Natural killer cell (primary cell): Measurements from ENCODE around the gene SPINK4. TPM values are rescaled to one million over a fixed set of nuclear protein-coding genes. Genes with fewer than 3 reads are reported as not detected.

ENCODE experiments used
- ATAC-seq, 3 donors: fragments of 150-1000 bp in 2 of 3; fragments of 200-7000 bp in 1 of 3; cut with Tn5 transposase; 1 replicate in 1 of 3; 2 replicates in 2 of 3; pipeline ENCODE4 v1.10.0; 2021; ENCODE audit warnings: mild to moderate bottlenecking in 2 of 3, moderate library complexity in 2 of 3
- DNase-seq, 2 donors: peaks; one replicate each; pipeline versions ENCODE4 v3.0.0 to v3.0.0-alpha.2; 2013 to 2021; ENCODE audit warnings: mixed read lengths in 1 of 2
- H3K27ac ChIP-seq: one replicate; pipeline ENCODE4 v1.5.1; 2013; ENCODE audit warnings: mild to moderate bottlenecking, low read length
- H3K27me3 ChIP-seq: one replicate; pipeline ENCODE4 v1.6.1; 2013; ENCODE audit warnings: low read length; ENCODE audit not compliant: control insufficient read depth, insufficient read depth
- H3K36me3 ChIP-seq: one replicate; pipeline ENCODE4 v1.6.1; 2013; ENCODE audit warnings: low read length; ENCODE audit not compliant: control insufficient read depth, insufficient read depth
- H3K4me1 ChIP-seq: one replicate; pipeline ENCODE4 v1.6.1; 2013; ENCODE audit warnings: low read length; ENCODE audit not compliant: control insufficient read depth, insufficient read depth
- H3K4me3 ChIP-seq: one replicate; pipeline ENCODE4 v1.5.1; 2013; ENCODE audit warnings: low read length
- H3K9me3 ChIP-seq: one replicate; pipeline ENCODE4 v1.6.1; 2013; ENCODE audit warnings: low read length; ENCODE audit not compliant: control insufficient read depth, insufficient read depth
- H3K27ac Mint-ChIP-seq, 2 donors: one replicate each; pipeline ENCODE4 v1.8.0; 2022; ENCODE audit warnings: mild to moderate bottlenecking in 2 of 2, mixed read lengths in 2 of 2, moderate library complexity in 1 of 2
- H3K27me3 Mint-ChIP-seq, 2 donors: one replicate each; pipeline ENCODE4 v1.8.0; 2022; ENCODE audit warnings: low read depth in 2 of 2, mixed read lengths in 2 of 2
- H3K36me3 Mint-ChIP-seq: one replicate; pipeline ENCODE4 v1.8.0; 2022; ENCODE audit warnings: mixed read lengths
- H3K4me1 Mint-ChIP-seq, 2 donors: one replicate each; pipeline ENCODE4 v1.8.0; 2022; ENCODE audit warnings: mixed read lengths in 2 of 2
- H3K4me3 Mint-ChIP-seq: one replicate; pipeline ENCODE4 v1.8.0; 2022; ENCODE audit warnings: mild to moderate bottlenecking, moderate library complexity, mixed read lengths
- H3K9me3 Mint-ChIP-seq, 2 donors: one replicate each; pipeline ENCODE4 v1.8.0; 2022; ENCODE audit warnings: mixed read lengths in 2 of 2
- WGBS: methylation state at CpG from one replicate; pipeline ENCODE4 v1.1.7; 2013; ENCODE audit warnings: missing lambda C conversion rate; ENCODE audit not compliant: insufficient coverage; 5-methylcytosine and 5-hydroxymethylcytosine counted together
- intact Hi-C: fragments of 100-400 bp; cut with micrococcal nuclease; formaldehyde crosslinking; loops from one replicate; pipeline ENCODE4 v1.14.2; 2022
- total RNA-seq, 4 donors: library from RNA; stranded (reverse); fragments of 120-200 nt in 1 of 4; gene quantifications; one replicate each; pipeline versions ENCODE4 v1.2.3 to v1.2.4, GENCODE V29; 2013 to 2022
- TF ChIP-seq, protein P1 (sequence below): fragments of 200-600 bp; IDR thresholded peaks from one replicate; pipeline ENCODE4 v1.8.0; 2022; ENCODE audit warnings: antibody characterized with exemption

Gene SPINK4
- total RNA-seq, 3 donors from 2014 or later (not counting 1 experiment from before 2014, with no cell fraction given): not detected

DNA sequence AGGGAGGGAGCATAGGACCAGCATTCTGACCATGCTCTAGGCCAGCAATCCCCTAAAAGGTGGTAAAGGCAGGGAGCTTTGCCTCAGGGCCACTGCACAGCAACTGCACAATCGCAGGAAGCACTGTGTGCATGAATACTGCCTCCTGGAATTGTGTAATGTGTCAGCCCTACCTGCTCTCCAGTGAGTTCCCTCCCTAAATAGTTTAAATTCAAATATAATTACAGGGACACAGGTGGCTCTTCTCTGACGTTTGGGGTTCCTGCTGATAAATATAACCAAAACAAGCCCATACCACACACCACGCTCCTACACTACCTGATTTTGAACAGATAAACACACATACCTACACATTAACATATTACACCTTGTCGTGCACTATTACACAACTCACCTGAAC is 15.5 kb downstream of the SPINK4 start:
- no peak overlapping the region for H3K27ac Mint-ChIP-seq
- Histone ChIP-seq H3K36me3 (peaks cover 80% of the 10 kb centered on the region), H3K4me1 (no peaks in the 10 kb centered on the region), H3K27me3 (no peaks in the 10 kb centered on the region), H3K27ac (no peak overlapping the region), H3K9me3 (no peaks in the 10 kb centered on the region), H3K4me3 (no peak overlapping the region)
- intact Hi-C loops: no loop called here
- peaks cover 6% of the 10 kb centered on the region in 2 donors for H3K4me1 Mint-ChIP-seq
- DNase-seq: no peak
- peaks cover 21% of the 10 kb centered on the region for H3K36me3 Mint-ChIP-seq
- 89% methylated on average over 4 of the region's 4 CpGs for WGBS
- H3K4me3 Mint-ChIP-seq: no peak overlapping the region
- no peaks in the 10 kb centered on the region for H3K9me3 Mint-ChIP-seq
- H3K27me3 Mint-ChIP-seq: no peaks in the 10 kb centered on the region
- TF ChIP-seq, protein P1, sequence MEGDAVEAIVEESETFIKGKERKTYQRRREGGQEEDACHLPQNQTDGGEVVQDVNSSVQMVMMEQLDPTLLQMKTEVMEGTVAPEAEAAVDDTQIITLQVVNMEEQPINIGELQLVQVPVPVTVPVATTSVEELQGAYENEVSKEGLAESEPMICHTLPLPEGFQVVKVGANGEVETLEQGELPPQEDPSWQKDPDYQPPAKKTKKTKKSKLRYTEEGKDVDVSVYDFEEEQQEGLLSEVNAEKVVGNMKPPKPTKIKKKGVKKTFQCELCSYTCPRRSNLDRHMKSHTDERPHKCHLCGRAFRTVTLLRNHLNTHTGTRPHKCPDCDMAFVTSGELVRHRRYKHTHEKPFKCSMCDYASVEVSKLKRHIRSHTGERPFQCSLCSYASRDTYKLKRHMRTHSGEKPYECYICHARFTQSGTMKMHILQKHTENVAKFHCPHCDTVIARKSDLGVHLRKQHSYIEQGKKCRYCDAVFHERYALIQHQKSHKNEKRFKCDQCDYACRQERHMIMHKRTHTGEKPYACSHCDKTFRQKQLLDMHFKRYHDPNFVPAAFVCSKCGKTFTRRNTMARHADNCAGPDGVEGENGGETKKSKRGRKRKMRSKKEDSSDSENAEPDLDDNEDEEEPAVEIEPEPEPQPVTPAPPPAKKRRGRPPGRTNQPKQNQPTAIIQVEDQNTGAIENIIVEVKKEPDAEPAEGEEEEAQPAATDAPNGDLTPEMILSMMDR: no peak
- ATAC-seq: no peak

DNA sequence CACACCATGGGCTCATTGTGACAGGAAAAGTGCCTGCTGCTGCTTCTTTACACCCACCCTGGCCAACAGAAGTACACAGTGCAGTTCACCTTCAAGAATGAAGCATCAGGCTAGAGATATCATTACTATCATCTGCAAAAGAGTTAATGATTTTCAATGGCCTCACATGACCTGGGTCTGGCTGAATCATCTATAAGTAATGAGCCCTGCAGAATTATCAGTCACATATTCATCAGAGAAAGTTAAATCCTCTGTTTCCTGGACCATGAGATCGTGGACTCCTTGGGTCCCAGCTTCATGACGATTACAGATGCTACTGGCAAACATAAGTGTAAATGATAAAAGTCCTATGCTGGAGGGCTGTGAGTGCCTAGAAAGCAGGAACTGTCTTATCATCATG is 16.3 kb downstream of the SPINK4 start:
- no peaks in the 10 kb centered on the region for H3K9me3 ChIP-seq
- no peaks in the 10 kb centered on the region for H3K4me1 ChIP-seq
- peaks cover 6% of the 10 kb centered on the region in 2 donors for H3K4me1 Mint-ChIP-seq
- ATAC-seq (no peak), DNase-seq (no peak)
- no peak overlapping the region for H3K27ac ChIP-seq
- no peak overlapping the region for H3K27ac Mint-ChIP-seq
- WGBS: 100% methylated on average over 2 of the region's 2 CpGs
- peaks cover 84% of the 10 kb centered on the region for H3K36me3 ChIP-seq
- no peaks in the 10 kb centered on the region for H3K9me3 Mint-ChIP-seq
- H3K4me3 Mint-ChIP-seq: no peak overlapping the region
- TF ChIP-seq, protein P1: no peak
- H3K27me3 ChIP-seq: no peaks in the 10 kb centered on the region
- no peak overlapping the region for H3K4me3 ChIP-seq
- H3K36me3 Mint-ChIP-seq: peaks cover 21% of the 10 kb centered on the region
- H3K27me3 Mint-ChIP-seq: no peaks in the 10 kb centered on the region
- intact Hi-C loops: no loop called here

DNA sequence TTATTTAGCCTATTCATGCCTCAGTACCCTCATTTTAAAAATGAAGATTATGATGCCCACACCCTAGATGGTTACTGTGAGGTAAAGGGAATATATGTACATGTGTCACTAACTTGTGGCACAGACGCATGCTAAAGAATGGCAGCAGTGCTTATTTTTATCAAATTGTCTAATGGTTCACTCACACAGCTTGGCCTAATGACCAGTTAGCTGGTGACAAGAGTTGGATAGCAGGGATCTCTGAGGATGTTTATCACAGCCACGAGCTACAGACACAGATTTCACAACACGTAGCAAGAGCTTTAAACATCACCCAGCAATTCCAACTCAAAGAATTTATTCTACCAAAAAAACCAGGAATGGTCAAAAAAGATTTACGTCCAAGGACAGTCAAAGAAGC is 17.3 kb downstream of the SPINK4 start:
- H3K27ac ChIP-seq: no peak overlapping the region
- peaks cover 91% of the 10 kb centered on the region for H3K36me3 ChIP-seq
- Mint-ChIP-seq H3K27me3 (no peaks in the 10 kb centered on the region), H3K36me3 (peaks cover 21% of the 10 kb centered on the region), H3K4me1 (peaks cover 6% of the 10 kb centered on the region in 2 donors), H3K27ac (no peak overlapping the region), H3K4me3 (no peak overlapping the region), H3K9me3 (no peaks in the 10 kb centered on the region)
- no peaks in the 10 kb centered on the region for H3K27me3 ChIP-seq
- no peaks in the 10 kb centered on the region for H3K4me1 ChIP-seq
- no peak overlapping the region for H3K4me3 ChIP-seq
- intact Hi-C loops: no loop called here
- ATAC-seq: no peak
- TF ChIP-seq, protein P1: no peak
- 100% methylated on average over 3 of the region's 4 CpGs for WGBS
- H3K9me3 ChIP-seq: no peaks in the 10 kb centered on the region
- DNase-seq: no peak

DNA sequence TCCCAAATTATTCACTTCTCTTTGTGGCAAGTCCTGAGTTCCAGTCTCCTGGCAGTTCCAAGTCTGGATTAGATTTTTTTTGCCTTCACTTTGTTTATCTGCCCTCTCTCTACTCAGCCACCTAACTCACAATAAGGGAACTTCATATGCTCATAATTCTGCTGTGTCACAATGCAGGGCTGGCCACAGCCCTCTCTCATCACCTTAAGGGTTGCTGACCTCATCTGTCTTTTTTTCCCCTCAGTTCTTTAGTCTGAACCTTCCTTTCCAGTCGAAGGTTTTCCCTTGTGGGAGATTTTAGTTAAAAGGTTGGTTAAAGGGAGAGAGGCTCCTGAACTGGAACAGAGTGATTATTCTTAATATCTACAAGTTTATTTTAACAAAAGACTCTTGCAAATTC is 20.4 kb downstream of the SPINK4 start:
- no peak for ATAC-seq
- no peaks in the 10 kb centered on the region for H3K27me3 Mint-ChIP-seq
- DNase-seq: no peak
- H3K27ac ChIP-seq: no peak overlapping the region
- H3K4me3 Mint-ChIP-seq: no peak overlapping the region
- no peaks in the 10 kb centered on the region for H3K27me3 ChIP-seq
- no CpG with 5 or more reads among the region's 1 CpG for WGBS
- TF ChIP-seq, protein P1: no peak
- H3K9me3 ChIP-seq: no peaks in the 10 kb centered on the region
- peaks cover 25 to 34% of the 10 kb centered on the region in 2 donors for H3K4me1 Mint-ChIP-seq
- peaks cover 62% of the 10 kb centered on the region for H3K36me3 ChIP-seq
- peaks cover 14% of the 10 kb centered on the region for H3K36me3 Mint-ChIP-seq
- intact Hi-C loops: loop anchor here (5.0 to 10.0 kb wide), 2 partner anchors 103 to 214 kb away; partner anchors contain the start of gene NOL6
- peaks cover 20% of the 10 kb centered on the region for H3K4me1 ChIP-seq
- no peak overlapping the region for H3K4me3 ChIP-seq
- no peak overlapping the region for H3K27ac Mint-ChIP-seq
- no peaks in the 10 kb centered on the region for H3K9me3 Mint-ChIP-seq
